Coronary artery (tissue), 2 donors: ENCODE results near the gene COQ6.
"Not testable (repeated sequence)": the region's sequence is repeated elsewhere in the genome, so short reads cannot be mapped to it uniquely, and the experiment has no call there.

Source experiments
- DNase-seq: peaks from one replicate; pipeline ENCODE4 v3.0.0-alpha.2; 2017; ENCODE audit warnings: low spot score
- H3K27ac ChIP-seq, 2 donors: fragments of 200-600 bp; sonication (generic); one replicate each; pipeline ENCODE4 v1.5.1; 2016 to 2019
- H3K4me3 ChIP-seq: fragments of 200-600 bp; sonication (generic); 2 replicates; pipeline ENCODE4 v1.5.1; 2016; ENCODE audit warnings: mild to moderate bottlenecking, moderate library complexity
- CTCF ChIP-seq: fragments of 200-600 bp; sonication (generic); IDR thresholded peaks from one replicate; pipeline ENCODE4 v1.5.1; 2019; ENCODE audit warnings: antibody characterized with exemption

The COQ6 gene

GRCh38 chr14:73997108-73997943 lies 47.2 kb downstream of the COQ6 start:
- TF ChIP-seq CTCF, result no peak
- Histone ChIP-seq H3K4me3 (no peak overlapping the region), H3K27ac (no peak overlapping the region)
- no peak for DNase-seq

GRCh38 chr14:73997944-73998447 lies 47.9 kb downstream of the COQ6 start:
- DNase-seq, result no peak

GRCh38 chr14:73998726-73999125 lies 48.6 kb downstream of the COQ6 start:
- no peak for DNase-seq
- Histone ChIP-seq H3K27ac (no peak overlapping the region), H3K4me3 (no peak overlapping the region)
- no peak for TF ChIP-seq CTCF

More at GRCh38 chr14:73997944-73998447, 47.9 kb downstream of the COQ6 start:
- no peak overlapping the region for H3K27ac ChIP-seq
- no peak overlapping the region for H3K4me3 ChIP-seq
- no peak for TF ChIP-seq CTCF

- not testable (repeated sequence) for H3K4me3 ChIP-seq, DNase-seq, H3K27ac ChIP-seq
Observed at GRCh38 chr14:74005664-74006063, 55.6 kb downstream of the COQ6 start.

GRCh38 chr14:74008843-74009499 lies 58.9 kb downstream of the COQ6 start:
- TF ChIP-seq CTCF, result no peak
- Histone ChIP-seq H3K27ac (no peak overlapping the region), H3K4me3 (no peak overlapping the region)
- DNase-seq, result no peak
